ENCODE data around the gene IL1R2.

Gene IL1R2

GRCh38 chr2:101998896-101999789 lies 7.4 kb downstream of the IL1R2 start:
- no peak for TF ChIP-seq GATA2 (IDR thresholded peaks at IDR 0.05; ENCODE audit: low read depth, low read length)
- no peak for TF ChIP-seq GATA3 (IDR thresholded peaks at IDR 0.05; ENCODE audit: low read depth, low read length)

- TF ChIP-seq GATA3 (IDR thresholded peaks at IDR 0.05; ENCODE audit: low read depth, low read length) (no peak), GATA2 (IDR thresholded peaks at IDR 0.05; ENCODE audit: low read depth, low read length) (no peak)
These were observed 8.3 kb downstream of the IL1R2 start for GRCh38 chr2:102000012-102000411.

GRCh38 chr2:102000813-102001766 lies 9.3 kb downstream of the IL1R2 start:
- TF ChIP-seq GATA2 (IDR thresholded peaks at IDR 0.05; ENCODE audit: low read depth, low read length) (no peak), GATA3 (IDR thresholded peaks at IDR 0.05; ENCODE audit: low read depth, low read length) (no peak)

GRCh38 chr2:102001767-102002142 lies 10.0 kb downstream of the IL1R2 start:
- TF ChIP-seq GATA3 (IDR thresholded peaks at IDR 0.05; ENCODE audit: low read depth, low read length) (no peak), GATA2 (IDR thresholded peaks at IDR 0.05; ENCODE audit: low read depth, low read length) (no peak)

GRCh38 chr2:102002228-102002627 lies 10.5 kb downstream of the IL1R2 start:
- TF ChIP-seq GATA2 (IDR thresholded peaks at IDR 0.05; ENCODE audit: low read depth, low read length) (no peak), GATA3 (IDR thresholded peaks at IDR 0.05; ENCODE audit: low read depth, low read length) (no peak)

GRCh38 chr2:102003696-102004095 lies 11.9 kb downstream of the IL1R2 start:
- TF ChIP-seq GATA3 (IDR thresholded peaks at IDR 0.05; ENCODE audit: low read depth, low read length): no peak
- TF ChIP-seq GATA2 (IDR thresholded peaks at IDR 0.05; ENCODE audit: low read depth, low read length): no peak

- TF ChIP-seq GATA3 (IDR thresholded peaks at IDR 0.05; ENCODE audit: low read depth, low read length) (no peak), GATA2 (IDR thresholded peaks at IDR 0.05; ENCODE audit: low read depth, low read length) (no peak)
These were observed 12.8 kb downstream of the IL1R2 start for GRCh38 chr2:102004581-102004980.

- TF ChIP-seq GATA3 (IDR thresholded peaks at IDR 0.05; ENCODE audit: low read depth, low read length): no peak
- TF ChIP-seq GATA2 (IDR thresholded peaks at IDR 0.05; ENCODE audit: low read depth, low read length): no peak
These were observed 13.7 kb downstream of the IL1R2 start for GRCh38 chr2:102005449-102005848.

GRCh38 chr2:102005989-102006885 lies 14.5 kb downstream of the IL1R2 start:
- TF ChIP-seq GATA2 (IDR thresholded peaks at IDR 0.05; ENCODE audit: low read depth, low read length): no peak
- no peak for TF ChIP-seq GATA3 (IDR thresholded peaks at IDR 0.05; ENCODE audit: low read depth, low read length)

GRCh38 chr2:102006886-102007278 lies 15.1 kb downstream of the IL1R2 start:
- no peak for TF ChIP-seq GATA3 (IDR thresholded peaks at IDR 0.05; ENCODE audit: low read depth, low read length)

- no peak for TF ChIP-seq GATA2 (IDR thresholded peaks at IDR 0.05; ENCODE audit: low read depth, low read length)
These were observed 16.7 kb downstream of the IL1R2 start for GRCh38 chr2:102008490-102008889.

GRCh38 chr2:102009557-102009956 lies 17.8 kb downstream of the IL1R2 start:
- TF ChIP-seq GATA2 (IDR thresholded peaks at IDR 0.05; ENCODE audit: low read depth, low read length): no peak
- no peak for TF ChIP-seq GATA3 (IDR thresholded peaks at IDR 0.05; ENCODE audit: low read depth, low read length)

GRCh38 chr2:102010902-102011301 lies 19.1 kb downstream of the IL1R2 start:
- TF ChIP-seq GATA2 (IDR thresholded peaks at IDR 0.05; ENCODE audit: low read depth, low read length) (no peak), GATA3 (IDR thresholded peaks at IDR 0.05; ENCODE audit: low read depth, low read length) (no peak)

Data from SH-SY5Y (cell line).